Adrenal gland (tissue), 12 donors: ENCODE results near the gene NBR1. TPM values are rescaled to one million over a fixed set of nuclear protein-coding genes. Genes with fewer than 3 reads are reported as not detected.
"Not testable (repeated sequence)": the region's sequence is repeated elsewhere in the genome, so short reads cannot be mapped to it uniquely, and the experiment has no call there.

Source experiments
- DNase-seq, 7 donors: peaks; one replicate each; pipeline ENCODE4 v3.0.0-alpha.2; 2019 to 2020
- H3K27ac ChIP-seq, 5 donors: fragments of 200-600 bp; sonication (generic) in 4 of 5; 1 replicate in 3 of 5; 2 replicates in 2 of 5; pipeline versions ENCODE4 v1.5.1 to v1.8.0; 2016 to 2020; ENCODE audit warnings: mild to moderate bottlenecking in 1 of 5
- H3K27me3 ChIP-seq: fragments of 200-600 bp; 2 replicates; pipeline ENCODE4 v1.8.0; 2021
- H3K36me3 ChIP-seq, 2 donors: fragments of 200-600 bp; replicated peaks in 1 of 2; 1 replicate in 1 of 2; 2 replicates in 1 of 2; pipeline versions ENCODE4 v1.5.1 to v1.8.0; 2018 to 2022
- H3K4me1 ChIP-seq, 2 donors: fragments of 200-600 bp; replicated peaks in 1 of 2; 1 replicate in 1 of 2; 2 replicates in 1 of 2; pipeline versions ENCODE4 v1.5.1 to v1.8.0; 2018 to 2021
- H3K4me3 ChIP-seq, 4 donors: fragments of 200-600 bp; sonication (generic) in 3 of 4; one replicate each; pipeline ENCODE4 v1.5.1; 2016 to 2018
- H3K9me3 ChIP-seq, 3 donors: fragments of 200-600 bp; sonication (generic) in 1 of 3; replicated peaks in 1 of 3; 1 replicate in 2 of 3; 2 replicates in 1 of 3; pipeline versions ENCODE4 v1.5.1 to v1.8.0; 2016 to 2021
- POLR2A ChIP-seq, 2 donors: fragments of 450-650 bp; IDR thresholded peaks; one replicate each; pipeline ENCODE4 v1.6.1; 2017; ENCODE audit warnings: antibody characterized with exemption in 2 of 2, mild to moderate bottlenecking in 2 of 2, moderate library complexity in 1 of 2
- WGBS, 4 donors: extraction: QIAGEN DNeasy Blood & Tissue Kit in 2 of 4; methylation state at CpG; one replicate each; pipeline versions ENCODE4 v1.1.5 to v1.1.7; 2013 to 2017; 5-methylcytosine and 5-hydroxymethylcytosine counted together
- intact Hi-C, 2 donors: fragments of 100-400 bp; cut with DNase I; formaldehyde crosslinking; loops; one replicate each; pipeline versions ENCODE4 v1.14.1 to v1.15.0; 2022 to 2023
- polyA plus RNA-seq, 3 donors: library from polyadenylated mRNA; stranded (reverse); fragments of 200-250 nt in 2 of 3; fragments of 350-450 nt in 1 of 3; fragmentation: Illumina TruSeq in 1 of 3; extraction: RNeasy Lipid Tissue Mini Kit (QIAGEN cat#74804) in 1 of 3; gene quantifications; one replicate each; pipeline ENCODE4 v1.2.3, GENCODE V29; 2013 to 2014
- total RNA-seq, 9 donors: library from RNA; depleted of rRNA in 4 of 9; stranded (reverse); fragments of >200 nt in 4 of 9; fragments of 120-200 nt in 1 of 9; fragmentation: NEBNext Ultra II Directional in 1 of 9; extraction: Animal tissue kit (Norgen Biotek cat#: 25700) in 1 of 9; gene quantifications; one replicate each; pipeline versions ENCODE4 v1.1.0 to v1.2.4, GENCODE V29; 2013 to 2023
- TF ChIP-seq, protein P1 (sequence below), 6 experiments: fragments of 450-650 bp in 4 of 6; fragments of 200-600 bp in 2 of 6; sonication (generic) in 1 of 6; IDR thresholded peaks; 1 replicate in 5 of 6; 2 replicates in 1 of 6; pipeline versions ENCODE4 v1.5.1 to v1.8.0; 2016 to 2021; ENCODE audit warnings: antibody characterized with exemption in 6 of 6, mild to moderate bottlenecking in 2 of 6, moderate library complexity in 1 of 6
- donor health status: healthy with polysubstance abuse.
- donor health status: Bipolar disorder and iron deficiency.
- donor health status: DM: yes; HTN: yes; CAD: no.
- donor health status: DM: no; HTN: no; CAD: no.
- donor health status: DM: no; HTN: no; CAD: no.
- donor health status: DM: yes; HTN: yes; CAD: no.

NBR1 gene
- total and polyA plus RNA-seq, 12 donors, result 38.6 to 139 (median 106) TPM

DNA sequence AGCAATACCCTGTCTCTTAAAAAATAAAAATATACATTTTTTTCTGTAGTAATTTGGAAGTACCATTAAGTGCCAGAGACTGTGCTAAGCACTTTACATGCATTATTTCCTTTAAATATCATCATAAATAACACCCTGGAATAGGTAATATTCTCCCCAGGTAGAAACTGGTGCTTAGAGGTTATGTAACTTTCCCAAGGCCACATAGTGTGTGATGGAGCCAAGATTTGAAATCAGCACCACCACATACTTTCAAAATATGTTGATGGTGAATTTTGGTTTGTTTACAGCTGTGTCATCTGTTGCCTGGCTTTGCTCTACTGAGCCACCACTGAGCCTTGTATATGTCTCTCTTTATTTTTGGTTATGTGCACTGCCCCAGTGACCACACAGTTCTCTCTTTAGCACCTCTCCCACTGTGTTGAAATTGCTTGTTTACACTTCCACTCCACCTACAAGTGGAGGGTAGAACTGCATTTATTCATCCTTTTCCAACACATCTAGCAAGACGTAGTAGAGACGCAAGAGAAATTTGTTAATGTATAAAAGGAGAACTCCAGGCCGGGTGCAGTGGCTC lies 19.0 kb upstream of the NBR1 start:
- peaks cover 0 to 6% of the 10 kb centered on the region in 2 donors for H3K36me3 ChIP-seq
- intact Hi-C loops, result no loop called here
- TF ChIP-seq, protein P1, sequence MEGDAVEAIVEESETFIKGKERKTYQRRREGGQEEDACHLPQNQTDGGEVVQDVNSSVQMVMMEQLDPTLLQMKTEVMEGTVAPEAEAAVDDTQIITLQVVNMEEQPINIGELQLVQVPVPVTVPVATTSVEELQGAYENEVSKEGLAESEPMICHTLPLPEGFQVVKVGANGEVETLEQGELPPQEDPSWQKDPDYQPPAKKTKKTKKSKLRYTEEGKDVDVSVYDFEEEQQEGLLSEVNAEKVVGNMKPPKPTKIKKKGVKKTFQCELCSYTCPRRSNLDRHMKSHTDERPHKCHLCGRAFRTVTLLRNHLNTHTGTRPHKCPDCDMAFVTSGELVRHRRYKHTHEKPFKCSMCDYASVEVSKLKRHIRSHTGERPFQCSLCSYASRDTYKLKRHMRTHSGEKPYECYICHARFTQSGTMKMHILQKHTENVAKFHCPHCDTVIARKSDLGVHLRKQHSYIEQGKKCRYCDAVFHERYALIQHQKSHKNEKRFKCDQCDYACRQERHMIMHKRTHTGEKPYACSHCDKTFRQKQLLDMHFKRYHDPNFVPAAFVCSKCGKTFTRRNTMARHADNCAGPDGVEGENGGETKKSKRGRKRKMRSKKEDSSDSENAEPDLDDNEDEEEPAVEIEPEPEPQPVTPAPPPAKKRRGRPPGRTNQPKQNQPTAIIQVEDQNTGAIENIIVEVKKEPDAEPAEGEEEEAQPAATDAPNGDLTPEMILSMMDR (IDR thresholded peaks at IDR 0.05), result no peak
- TF ChIP-seq POLR2A (IDR thresholded peaks at IDR 0.05), result no peak
- H3K27me3 ChIP-seq, result no peaks in the 10 kb centered on the region
- no peak overlapping the region for H3K4me3 ChIP-seq
- 93 to 99% (median 95%) methylated on average over 3 of the region's 3 CpGs for WGBS, 4 donors
- H3K9me3 ChIP-seq, result no peaks in the 10 kb centered on the region
- no peak overlapping the region for H3K27ac ChIP-seq
- H3K4me1 ChIP-seq, result peaks cover 0 to 5% of the 10 kb centered on the region in 2 donors
- no peak for DNase-seq

DNA sequence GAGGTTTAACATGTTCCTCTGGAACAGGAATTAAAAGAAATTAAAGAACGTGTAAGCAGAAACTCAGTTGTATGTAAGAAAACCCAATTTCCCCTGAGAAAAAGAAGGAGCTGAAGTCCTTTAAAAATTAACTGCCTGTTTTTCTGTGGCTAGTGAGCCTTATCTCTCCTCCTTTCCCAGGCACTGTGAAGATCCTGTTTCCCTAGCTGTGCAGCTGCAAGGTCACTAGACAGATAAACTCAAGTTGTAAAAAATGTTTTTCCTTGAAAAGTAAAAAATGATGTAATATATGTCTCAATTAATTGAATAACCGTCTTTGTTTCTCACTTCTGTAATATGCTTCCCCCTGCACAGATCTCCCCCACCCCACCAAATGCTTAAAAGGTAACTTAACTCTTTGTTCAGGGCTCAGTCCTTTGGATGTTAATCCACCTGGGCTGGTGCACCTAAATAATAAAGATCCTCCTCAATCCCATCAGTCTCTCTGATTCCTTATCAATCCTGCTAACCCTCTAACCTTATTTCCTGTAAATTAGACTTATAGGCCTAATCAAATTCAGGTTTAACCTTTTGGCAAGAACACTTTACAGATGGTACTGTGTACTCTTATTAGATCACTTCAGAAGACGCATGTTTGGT lies 17.7 kb upstream of the NBR1 start:
- H3K9me3 ChIP-seq, H3K27me3 ChIP-seq, H3K4me3 ChIP-seq, H3K36me3 ChIP-seq, intact Hi-C loops, H3K4me1 ChIP-seq: not testable (repeated sequence)
- WGBS, 4 donors, result 46 to 57% (median 50%) methylated on average over 3 of the region's 3 CpGs
- peak overlapping the region in 1 of 5 donors; percentile 16 for H3K27ac ChIP-seq
- DNase-seq, result peak in 4 of 7 donors; percentile 12 to 45 (median 23)

DNA sequence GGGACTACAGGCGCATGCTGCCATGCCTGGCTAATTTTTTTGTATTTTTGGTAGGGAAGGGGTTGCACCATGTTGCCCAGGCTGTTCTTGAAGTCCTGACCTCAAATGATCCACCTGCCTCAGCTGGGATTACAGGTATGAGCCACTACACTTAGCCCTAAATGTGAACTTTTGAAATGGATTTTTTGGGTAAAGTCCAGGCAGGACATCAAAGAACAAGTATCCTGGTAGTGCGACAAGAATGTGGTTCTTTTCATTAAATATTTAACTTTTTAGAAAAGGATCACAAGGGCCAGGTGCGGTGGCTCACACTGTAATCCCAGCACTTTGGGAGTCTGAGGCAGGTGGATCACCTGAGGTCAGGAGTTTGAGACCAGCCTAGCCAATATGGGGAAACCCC lies 15.3 kb upstream of the NBR1 start:
- intact Hi-C loops, result no loop called here
- peaks cover 0 to 5% of the 10 kb centered on the region in 2 donors for H3K4me1 ChIP-seq
- H3K4me3 ChIP-seq, result no peak overlapping the region
- 90 to 97% (median 96%) methylated on average over 3 of the region's 3 CpGs for WGBS, 4 donors
- H3K9me3 ChIP-seq, result no peaks in the 10 kb centered on the region
- no peaks in the 10 kb centered on the region for H3K27me3 ChIP-seq
- peaks cover 0 to 6% of the 10 kb centered on the region in 2 donors for H3K36me3 ChIP-seq
- H3K27ac ChIP-seq, result no peak overlapping the region
- DNase-seq, result peak in 1 of 7 donors; percentile 21
- TF ChIP-seq POLR2A (IDR thresholded peaks at IDR 0.05), result no peak
- TF ChIP-seq, protein P1 (IDR thresholded peaks at IDR 0.05), result no peak

DNA sequence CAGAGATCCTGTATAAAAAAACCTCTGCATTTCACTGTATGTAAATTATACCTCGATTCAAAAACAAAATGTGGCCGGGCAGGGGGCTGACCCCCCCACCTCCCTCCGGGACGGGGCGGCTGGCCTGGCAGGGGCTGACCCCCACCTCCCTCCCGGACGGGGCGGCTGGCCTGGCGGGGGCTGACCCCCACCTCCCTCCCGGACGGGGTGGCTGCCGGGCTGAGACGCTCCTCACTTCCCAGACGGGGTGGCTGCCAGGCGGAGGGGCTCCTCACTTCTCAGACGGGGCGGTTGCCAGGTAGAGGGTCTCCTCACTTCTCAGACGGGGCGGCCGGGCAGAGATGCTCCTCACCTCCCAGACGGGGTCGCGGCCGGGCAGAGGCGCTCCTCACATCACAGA lies 11.8 kb upstream of the NBR1 start:
- H3K36me3 ChIP-seq, intact Hi-C loops, H3K27me3 ChIP-seq, H3K4me1 ChIP-seq, H3K9me3 ChIP-seq, H3K4me3 ChIP-seq, H3K27ac ChIP-seq: not testable (repeated sequence)
- 93 to 99% methylated on average over 12 to 22 of the region's 25 CpGs; no CpG with 5 or more reads in 2 of the 4 donors for WGBS, 4 donors
- DNase-seq, result peak in 1 of 7 donors; percentile 7

DNA sequence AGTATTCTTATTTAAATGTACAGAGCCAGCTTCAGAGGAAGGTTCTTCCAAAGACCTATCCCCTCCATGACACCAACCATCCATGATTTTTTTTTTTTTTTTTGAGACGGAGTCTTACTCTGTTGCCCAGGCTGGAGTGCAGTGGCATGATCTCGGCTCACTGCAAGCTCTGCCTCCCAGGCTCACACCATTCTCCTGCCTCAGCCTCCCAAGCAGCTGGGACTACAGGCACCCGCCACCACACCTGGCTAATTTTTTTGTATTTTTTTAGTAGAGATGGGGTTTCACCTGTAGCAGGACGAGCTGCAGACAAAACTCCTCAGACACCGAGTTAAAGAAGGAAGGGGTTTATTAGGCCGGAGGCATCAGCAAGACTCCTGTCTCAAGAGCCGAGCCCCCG lies 11.1 kb upstream of the NBR1 start:
- DNase-seq, result peak in 1 of 7 donors; percentile 14
- H3K4me3 ChIP-seq, H3K27me3 ChIP-seq, H3K27ac ChIP-seq, intact Hi-C loops, H3K9me3 ChIP-seq, H3K36me3 ChIP-seq, H3K4me1 ChIP-seq: not testable (repeated sequence)
- 93 to 97% (median 95%) methylated on average over 7 to 8 of the region's 8 CpGs for WGBS, 4 donors

DNA sequence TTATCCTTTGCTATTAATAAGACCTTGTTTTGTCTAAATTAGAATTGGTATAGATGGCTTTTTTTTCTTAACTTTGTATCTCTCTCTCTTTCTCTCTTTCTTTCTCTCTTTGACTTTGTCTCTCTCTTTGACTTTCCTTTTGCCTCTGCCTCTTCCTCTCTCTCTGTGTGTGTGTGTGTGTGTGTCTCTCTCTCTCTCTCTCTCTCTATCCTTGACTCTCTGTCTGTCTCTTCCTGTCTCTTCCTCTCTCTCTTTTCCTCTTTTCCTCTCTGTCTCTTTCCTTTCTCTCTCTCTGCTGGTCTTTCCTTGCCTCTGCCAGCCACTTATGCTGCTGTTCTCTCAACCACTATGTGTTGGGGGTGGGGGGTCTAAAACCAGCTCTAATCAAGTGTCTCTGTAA lies 5.0 kb upstream of the NBR1 start:
- H3K27ac ChIP-seq, H3K27me3 ChIP-seq, H3K36me3 ChIP-seq, H3K9me3 ChIP-seq, H3K4me3 ChIP-seq, DNase-seq: not testable (repeated sequence)
- peaks cover 6 to 11% of the 10 kb centered on the region in 2 donors for H3K4me1 ChIP-seq
- intact Hi-C loops, result loop anchor here in 1 of 2 donors (5.0 kb wide), 1 partner anchor 34 kb away; no protein-coding TSS in a partner anchor
